Amniotic epithelial cell (primary cell): ENCODE data around the gene TAS1R1.
A peak's percentile ranks its signal among the peaks of the same experiment; 100 is the strongest.

Source experiments
- DNase-seq: peaks from one replicate; pipeline ENCODE4 v3.0.0-alpha.2; 2010; ENCODE audit warnings: low read depth

TAS1R1 gene

DNA sequence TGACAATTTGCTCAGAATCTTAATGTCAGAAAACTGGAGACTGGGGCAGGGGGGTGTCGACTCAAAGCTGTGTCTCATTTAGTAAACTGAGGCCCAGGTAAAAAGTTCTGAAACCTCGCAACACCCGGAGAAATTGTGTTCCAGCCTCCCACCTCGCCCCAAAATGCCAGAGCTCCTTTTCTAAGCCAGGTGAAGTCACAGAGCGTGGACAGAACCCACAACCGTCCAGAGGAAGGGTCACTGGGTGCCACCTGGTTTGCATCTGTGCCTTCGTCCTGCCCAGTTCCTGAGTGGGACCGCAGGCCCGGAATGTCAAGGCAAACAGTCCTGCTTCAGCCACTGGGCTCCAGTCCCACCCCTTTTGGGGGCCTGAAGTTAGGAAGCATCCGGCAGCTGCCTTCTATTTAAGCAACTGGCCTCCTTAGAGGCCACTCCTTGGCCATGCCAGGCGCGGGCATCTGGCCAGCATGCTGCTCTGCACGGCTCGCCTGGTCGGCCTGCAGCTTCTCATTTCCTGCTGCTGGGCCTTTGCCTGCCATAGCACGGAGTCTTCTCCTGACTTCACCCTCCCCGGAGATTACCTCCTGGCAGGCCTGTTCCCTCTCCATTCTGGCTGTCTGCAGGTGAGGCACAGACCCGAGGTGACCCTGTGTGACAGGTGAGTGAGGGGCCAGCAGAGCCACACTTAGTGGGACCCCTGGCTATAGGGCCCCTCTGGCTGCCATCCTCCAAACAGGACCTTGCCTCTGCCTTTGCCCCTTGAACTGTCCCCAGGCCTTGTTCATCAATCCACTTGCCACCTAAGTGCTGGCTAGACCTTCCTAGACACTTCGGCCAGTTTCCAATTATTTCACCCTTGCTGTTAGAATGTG, at the start of gene TAS1R1:
Gene TAS1R1 (plus strand): TSS at position 401 of the 872 bp plus-strand sequence. CDS start 67 bp downstream, at position 468.
- no peak for DNase-seq

DNA sequence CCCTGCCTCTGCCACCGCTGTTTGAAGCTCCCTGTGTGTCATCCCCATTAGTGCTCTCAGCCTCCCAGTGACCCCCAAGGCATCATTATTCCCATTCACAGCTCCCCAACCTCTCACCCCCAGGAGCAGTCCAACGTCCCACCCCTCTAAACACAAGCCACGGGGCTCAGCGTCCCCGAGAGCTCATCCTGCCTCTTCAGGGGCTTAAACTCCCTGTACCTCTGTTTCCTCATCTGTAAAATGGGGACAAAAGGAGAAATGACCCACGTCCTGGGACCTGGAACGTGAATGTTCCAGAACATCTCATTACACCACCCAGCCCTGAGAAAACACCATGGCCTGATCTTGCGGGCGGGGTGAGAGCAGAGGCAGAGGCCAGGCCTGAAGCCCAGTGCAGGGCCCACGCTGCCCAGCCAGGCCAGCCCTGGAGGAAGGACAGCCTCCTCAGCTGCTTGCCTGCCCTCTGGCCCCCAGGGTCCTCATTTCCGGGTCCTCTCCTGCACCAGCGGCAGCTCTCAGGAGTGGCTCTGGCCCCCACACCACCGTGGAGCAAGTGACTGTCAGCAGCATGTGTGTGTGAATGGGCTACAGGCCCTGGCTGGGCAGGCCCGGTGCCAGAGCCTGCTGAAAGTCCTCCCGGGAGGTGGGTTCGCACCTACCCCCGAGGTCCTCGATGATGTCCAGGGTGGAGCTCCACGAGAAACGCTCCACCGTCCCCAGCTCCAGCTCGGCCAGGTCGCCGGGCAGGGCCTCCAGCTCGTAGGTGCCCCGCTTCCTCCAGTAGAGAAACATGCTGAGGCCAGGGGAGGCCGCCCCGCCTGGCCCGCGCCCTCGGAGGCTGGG, 49.5 kb upstream of the TAS1R1 start:
- DNase-seq, result no peak

DNA sequence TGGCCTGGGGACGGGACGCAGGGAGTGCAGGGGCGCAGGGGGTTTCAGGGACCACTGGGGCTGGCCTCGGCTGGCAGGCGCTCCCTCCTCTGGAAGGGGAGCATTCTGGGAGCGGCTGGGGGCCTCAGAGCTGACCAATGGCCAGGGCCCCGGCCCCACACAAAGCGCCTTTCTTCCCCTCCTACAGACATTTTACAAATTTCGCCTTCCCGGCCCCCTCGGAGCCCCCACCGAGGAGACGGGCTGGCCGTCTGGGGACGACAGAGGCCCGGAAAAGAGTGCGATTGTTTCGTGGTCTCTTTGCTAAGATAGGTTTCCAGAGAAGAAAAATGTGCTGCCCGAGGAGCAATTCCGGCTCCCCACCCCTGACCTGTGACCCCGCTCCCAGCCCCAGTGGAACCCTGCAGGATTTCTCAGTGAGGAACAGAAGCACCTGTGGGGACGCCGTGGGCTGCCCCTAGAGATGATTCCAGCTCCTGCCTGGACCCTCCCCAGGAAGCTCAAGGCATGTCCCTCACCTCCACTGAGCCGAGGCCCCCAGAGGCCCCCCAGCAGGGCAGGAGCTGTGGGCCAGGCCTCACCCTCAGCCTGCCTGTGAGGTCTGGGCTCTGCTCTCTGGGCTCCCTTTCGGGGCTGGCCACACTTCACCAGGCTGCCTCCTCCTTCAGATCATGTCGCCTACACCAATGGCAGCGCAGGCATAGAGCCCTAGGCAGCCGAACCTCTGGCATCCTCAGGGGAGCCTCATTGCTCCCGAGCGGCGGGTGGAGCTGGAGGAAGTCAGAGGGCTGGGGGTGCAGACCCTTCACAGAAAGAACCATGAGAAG, 48.7 kb upstream of the TAS1R1 start:
- no peak for DNase-seq

DNA sequence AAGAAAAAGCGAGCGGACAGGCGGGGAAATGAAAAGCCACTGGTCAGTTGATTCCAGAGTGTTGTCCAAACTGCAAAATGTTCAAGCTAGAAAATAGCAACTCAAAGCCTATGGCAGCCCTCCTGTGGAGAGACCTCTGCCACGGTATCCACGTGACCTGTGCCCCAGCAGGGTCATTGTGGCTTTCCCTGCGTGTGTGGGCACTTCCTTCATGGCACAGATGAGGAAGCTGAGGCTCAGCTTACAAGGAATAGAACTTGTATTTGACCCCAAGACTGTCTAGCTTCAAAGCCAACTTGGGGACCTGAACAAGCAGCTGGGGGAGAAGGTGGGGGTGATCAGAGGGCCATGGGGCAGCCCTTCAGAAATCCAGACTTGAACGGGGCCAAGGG, 48.1 kb upstream of the TAS1R1 start:
- no peak for DNase-seq

DNA sequence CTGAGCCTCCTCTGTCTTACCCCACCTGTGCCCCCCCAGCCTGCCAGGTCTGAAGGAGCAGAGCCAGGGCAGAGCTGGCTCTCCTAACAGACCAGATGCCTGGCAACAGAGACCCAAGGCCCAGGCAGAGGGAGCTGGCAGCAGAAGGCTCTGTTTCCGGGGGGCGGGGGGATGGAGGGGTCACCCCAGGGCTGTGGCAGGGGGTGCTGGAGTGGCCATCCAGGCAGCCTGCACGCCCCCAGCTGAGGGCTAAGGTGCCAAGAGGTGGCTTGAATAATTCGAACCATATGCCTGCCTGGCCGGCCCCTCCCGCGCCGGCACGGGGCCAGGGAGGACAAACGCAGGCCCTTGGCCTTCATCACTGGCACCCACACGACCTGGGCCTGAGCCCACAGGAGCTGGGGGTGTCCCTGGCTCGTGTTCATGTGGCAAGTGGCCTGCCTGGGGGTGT, 47.6 kb upstream of the TAS1R1 start:
- no peak for DNase-seq

DNA sequence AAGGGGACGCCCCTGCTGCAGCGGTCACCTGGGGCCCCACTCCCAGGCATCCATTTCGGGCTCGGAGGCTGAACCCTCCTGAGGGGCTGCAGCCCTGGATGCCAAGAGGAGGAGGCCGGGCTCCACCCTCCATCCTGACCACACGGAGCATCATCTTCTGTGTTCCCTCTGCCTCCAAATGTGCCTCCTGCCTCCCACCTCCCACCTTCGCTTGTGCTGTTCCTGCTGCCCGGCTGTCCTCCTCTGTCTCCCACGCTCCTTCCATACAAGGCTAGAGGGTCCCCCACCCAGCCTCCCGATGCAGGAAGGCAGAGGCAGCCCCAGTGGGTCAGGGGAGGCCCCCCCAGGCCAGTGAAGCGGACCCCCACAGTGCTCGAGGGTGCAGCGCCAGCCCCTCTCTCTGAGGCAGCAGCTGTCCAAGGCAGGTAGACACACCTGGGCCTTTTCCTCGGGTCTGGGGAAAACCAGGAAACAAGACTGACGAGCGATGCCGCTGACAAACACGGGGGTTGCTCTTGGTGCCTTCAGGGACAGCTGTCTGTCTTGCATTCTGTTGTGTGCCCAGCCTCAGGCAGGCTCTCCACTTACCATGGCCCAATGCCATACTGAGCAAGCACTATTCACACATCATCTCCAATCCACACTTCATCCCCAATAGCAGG, 46.8 kb upstream of the TAS1R1 start:
- no peak for DNase-seq

DNA sequence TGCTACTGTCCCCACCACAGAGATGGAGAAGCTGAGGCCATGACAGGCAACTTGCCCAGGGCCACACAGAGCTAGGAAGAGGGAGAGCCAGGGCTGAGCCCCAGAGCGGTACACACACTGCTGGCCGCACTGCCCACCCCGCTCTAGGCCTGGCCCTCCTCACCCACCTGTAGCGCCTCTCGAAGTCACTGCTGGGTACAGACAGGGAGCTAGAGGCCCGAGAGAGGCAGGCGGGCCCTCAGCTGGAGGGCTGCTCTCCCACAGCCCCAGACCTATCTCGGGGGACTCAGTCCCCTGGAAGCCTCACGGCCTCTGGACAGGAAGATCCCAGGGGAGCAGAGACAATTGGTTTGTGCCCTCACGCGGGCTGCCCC, 46.3 kb upstream of the TAS1R1 start:
- DNase-seq, result no peak

DNA sequence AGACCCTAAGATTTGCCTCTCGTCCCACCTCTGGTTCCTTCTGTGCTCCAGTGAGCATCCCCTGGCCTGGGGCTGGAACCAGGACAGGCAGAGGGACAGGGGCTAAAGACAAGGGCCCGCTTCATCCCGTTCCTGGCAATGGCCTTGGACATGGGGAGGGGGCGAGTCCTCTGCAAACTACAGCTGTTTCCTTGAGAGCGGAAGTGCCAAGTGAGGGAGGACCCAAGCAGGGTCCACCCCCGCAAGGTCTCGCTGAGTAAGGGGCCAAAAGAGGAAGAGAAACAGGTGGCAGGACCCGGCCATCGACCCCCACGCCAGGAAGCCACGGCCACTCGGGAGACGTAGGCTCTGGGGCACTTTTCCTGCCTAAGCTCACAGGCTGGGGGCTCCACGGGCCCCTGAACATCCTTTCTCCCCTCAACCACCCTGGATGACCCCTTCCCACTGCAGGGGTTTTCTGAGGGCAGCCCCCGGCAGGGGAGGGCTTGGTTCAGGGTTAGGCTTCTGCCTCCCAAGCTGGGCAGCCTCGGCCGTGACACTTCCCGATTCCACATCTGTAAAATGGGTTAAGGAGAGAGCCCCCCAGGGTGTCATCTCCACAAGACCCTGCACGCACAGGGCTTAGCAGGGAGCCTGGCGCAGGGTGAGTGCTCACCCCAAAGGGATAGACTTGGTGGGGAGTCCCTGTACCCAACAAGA, 45.7 kb upstream of the TAS1R1 start:
- DNase-seq, result no peak

DNA sequence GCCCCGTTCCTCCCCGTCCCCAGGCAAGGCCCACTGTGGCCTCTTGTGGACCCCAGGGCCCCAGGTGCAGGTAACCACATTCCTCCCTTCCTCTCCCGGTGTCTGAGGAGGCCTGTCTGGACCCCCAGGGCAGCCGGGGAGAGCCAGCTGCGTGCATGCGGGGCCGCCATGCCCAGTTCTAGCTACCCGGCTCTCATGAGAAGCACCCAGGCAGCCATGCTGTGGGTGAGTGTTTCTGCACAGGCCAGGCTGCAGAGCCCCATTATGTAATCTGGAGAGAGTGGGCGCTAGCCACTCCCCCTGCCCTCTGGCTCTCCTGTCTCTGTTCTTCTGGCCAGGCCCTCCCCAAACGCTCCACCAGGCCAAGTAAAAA, 45.2 kb upstream of the TAS1R1 start:
- DNase-seq, result no peak

DNA sequence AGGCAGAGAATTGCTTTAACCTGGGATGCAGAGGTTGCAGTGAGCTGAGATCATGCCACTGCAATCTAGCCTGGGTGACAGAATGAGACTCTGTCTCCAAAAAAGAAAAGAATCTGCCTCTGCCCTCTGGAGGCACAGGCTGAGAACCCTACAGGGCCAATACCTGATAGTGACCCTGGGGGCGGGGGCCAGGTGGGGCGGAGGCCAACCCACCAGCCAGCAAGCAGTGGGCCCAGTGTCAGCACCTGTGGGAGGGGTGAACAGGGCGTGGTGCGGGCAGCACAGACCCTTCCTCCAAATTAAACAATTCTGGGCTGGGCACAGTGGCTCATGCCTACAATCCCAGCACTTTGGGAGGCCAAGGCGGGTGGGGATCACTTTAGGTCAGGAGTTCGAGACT, 44.6 kb upstream of the TAS1R1 start:
- DNase-seq, result no peak

DNA sequence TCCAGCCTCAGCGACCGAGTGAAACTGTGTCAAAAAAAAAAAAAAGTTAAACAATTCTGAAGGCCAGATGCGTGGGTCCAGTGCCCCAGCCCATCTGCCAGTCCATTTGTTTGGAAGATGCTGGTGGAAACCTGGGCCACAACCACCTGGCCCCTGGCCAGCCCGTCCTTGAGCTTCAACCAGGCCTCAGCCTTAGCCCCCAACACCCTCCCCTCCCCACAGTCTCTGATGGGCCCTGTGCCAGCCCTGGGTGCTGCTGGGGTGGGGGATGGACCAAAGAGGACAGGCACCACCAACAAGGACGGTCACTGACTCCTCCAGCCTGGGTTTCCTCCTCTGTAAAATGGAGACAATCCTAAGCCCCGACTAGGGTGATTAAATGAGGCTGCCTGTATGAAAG, 44.1 kb upstream of the TAS1R1 start:
- DNase-seq, result no peak

DNA sequence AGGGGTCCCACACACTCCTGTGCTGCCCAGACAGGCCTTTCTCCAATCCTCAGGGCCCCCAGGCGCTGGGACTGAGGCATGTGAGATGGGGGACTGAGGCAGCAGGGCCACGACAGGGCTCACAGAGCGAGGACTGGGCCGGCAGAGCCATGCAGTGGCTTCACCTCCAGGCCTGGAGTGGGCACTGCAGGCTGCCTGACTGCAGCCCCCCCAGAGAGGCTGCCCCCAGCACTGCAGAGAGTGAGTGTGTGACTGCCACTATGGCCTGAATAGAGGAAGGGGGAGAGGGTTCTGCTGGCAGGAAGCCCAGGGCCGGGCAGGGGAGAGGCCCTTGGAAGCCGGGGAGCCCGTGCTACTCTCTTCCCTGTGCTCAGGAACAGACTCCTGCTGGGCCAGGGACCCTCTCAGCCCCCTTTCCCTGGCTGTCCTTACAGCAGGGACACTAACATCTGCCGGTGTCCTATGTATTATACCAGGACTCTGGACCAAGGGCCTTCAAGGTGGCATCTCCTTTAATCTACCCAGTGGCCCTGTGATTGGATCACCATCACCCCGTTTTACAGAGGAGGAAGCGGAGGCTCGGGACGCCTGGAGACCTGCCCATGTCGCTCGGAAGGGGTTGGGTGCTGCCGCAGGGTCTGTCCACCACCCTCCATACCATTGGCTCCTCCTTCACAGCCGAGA, 43.4 kb upstream of the TAS1R1 start:
- DNase-seq, result no peak

DNA sequence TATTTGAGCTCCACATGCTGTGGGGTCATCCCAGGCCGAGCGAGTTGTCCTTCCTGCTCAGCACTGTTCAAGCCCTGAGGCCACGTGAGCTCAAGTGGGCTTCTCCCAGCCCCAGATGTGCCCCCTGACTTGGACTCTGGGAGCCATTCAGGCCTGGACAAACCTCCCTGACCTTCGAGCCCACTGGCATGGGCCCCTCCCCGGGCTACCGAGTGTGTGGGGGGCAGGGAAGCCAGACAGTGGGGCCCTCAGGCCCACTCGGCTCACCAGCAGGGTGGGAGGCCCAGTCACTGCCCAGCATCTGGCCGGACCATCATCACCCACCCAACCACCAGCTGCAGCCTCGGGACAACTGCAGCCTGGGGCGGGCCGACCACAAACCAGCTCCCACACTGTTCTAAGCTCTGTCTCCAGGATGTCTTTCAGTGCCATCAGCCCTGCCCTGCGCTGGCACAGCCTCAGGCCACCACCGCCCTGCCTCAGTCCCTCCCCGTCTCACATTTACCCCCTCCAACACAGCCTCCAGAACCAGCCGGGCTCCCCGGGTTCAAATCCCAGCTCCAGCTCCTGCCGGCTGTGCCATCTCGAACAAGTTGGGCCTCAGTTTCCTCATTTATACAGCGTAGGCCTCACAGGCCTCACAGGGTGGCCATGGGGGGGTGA, 42.7 kb upstream of the TAS1R1 start:
- DNase-seq, result no peak

DNA sequence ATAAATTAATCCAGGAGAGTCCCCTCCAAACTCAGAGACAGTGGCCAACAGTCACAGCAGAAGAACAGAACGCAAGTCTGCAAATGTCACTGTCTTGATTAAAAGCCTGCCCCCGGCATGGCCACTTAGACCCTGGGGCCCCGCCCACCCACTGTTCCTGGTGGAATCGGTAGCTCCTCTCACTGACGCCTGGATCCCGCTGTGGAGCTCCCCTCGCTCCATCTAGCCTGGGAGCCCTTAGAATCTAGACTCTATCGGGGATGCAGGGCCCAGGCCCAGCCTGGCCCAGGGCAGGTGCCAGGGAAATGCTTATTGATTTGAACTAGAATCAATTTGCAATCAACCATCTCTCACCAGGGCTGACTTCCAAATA, 42.2 kb upstream of the TAS1R1 start:
- DNase-seq, result no peak

DNA sequence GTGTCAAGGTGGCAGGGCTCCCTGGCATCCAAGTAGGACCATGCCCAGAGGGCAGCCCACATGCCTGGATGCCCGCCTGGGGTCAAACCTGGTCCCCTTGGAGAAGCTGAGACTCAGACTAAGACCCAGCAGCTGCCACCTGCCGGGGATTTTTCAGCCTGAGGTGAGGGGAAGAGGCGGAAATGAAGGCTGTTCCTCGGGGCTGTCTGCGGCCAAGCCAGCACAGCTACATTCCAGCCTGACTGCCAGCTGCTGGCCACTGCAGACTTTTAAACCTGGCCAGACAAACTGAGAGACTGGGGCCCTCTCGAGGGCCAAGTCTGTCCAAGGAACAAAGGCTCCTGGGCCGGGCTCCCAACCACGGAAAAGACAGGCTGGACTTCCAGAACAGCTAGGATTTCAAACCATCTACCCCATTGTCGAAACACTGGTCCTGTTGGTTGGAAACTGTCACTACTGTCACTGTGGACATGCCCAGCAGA, 41.7 kb upstream of the TAS1R1 start:
- DNase-seq, result no peak

DNA sequence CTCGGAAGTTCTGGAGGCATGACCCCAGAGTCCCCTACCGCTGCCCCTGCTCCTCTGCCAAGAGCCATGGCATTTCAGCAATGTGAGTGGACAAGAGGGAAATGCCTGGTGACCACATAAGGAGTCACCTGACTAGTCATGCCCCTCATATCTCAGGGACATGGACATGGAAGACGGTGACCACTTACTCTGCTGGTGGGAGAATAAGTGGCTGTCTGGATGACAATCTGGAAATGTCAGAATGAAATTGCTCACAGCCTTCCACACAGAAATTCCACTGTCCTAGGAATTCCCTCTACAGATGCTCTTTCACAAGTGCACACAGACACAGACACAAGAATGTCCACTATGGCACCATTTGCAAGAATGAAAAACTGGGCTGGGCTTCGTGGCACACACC, 39.3 kb upstream of the TAS1R1 start:
- DNase-seq, result peak; percentile 21

DNA sequence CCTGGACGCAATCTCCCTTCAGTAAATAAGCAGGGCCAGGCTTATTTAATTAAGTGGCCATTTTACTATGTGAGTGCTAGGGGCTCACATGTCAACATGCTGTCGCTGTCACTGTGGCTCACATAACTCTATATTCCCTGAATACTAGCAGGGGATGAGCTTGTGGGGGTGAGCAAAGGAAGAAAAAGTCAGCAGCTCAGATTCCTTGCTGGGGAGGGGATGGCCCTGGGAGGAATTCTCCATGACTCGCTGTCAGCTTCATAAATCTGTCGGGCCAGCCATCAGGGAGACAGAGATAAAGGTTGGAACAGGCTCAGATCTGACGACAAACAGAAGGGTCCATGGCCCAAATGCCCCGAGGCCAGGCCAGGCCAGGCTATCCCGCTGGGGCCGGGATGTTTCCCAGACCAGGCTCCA, 37.7 kb upstream of the TAS1R1 start:
- no peak for DNase-seq

DNA sequence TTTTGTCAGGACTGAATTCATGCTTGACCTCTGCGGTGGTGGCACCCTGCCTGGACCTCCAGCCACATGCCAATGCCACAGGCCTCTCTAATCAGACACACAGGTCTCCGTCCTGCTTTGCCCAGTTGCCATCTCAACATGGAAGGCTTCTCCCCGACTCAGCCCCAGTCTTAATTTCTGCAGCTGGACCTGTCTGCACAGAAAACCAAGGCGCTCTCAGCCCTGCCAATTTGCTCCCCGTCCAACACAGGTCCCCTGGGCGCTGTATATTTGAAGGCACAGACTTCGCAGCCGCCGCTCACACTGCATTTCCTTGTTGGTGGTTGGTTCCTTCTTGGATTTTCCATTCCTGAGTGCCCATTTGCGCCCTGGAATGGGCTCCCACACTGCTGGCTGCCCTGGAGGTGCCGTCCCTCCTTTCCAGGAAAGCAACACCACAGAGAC, 35.6 kb upstream of the TAS1R1 start:
- no peak for DNase-seq

DNA sequence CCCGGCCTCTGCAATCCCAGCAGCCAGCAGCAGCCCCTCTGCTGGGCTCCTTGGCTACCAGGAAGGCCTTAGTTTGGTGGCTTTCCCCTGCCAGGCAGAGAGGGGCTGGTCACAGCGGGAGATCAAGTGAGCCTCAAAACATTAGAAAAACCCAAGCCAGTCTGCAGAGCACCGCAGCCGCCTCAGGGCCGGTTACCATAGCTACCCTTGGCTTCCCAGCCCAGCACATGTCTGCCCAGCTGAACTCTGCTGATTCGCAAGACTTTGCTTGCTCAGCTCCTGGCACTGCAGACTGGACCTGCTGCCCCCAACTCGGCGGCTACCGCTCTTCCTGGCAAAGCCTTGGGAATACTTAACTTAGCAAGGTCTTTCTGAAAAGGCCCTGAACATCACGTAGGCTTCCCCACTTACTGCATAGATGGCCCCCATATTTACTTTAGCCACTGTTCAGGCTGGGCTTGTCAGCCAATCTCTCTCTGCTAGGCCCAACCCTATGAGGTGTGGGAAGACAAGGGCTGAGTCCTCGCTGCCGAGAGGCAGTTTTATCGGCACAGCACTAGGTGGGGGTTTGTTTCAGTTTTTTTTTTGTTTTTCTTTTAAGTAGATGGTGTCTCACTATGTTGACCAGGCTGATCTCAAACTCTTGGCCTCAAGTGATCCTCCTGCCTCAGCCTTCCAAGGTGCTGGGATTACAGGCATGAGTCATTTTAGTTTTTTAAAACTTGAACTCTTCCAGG, 35.0 kb upstream of the TAS1R1 start:
- peak; percentile 57 for DNase-seq
